ENCODE results near the gene DLEC1. TPM values are rescaled to one million over a fixed set of nuclear protein-coding genes. Genes with fewer than 3 reads are reported as not detected.
A peak's percentile ranks its signal among the peaks of the same experiment; 100 is the strongest.
"Not testable (repeated sequence)": the region's sequence is repeated elsewhere in the genome, so short reads cannot be mapped to it uniquely, and the experiment has no call there.

The DLEC1 gene
- total and polyA plus RNA-seq, 4 experiments from 2014 or later: 0.49 to 15.1 (median 7.3) TPM

- Histone ChIP-seq H3K4me3 (ENCODE audit: low read length in 2 of 2) (peak overlapping the region; percentile 29 to 44), H3K9me3 (ENCODE audit: control insufficient read depth in 1 of 2, low read length in 2 of 2) (no peaks in the 10 kb centered on the region), H3K27me3 (ENCODE audit: insufficient read depth, low read length) (no peaks in the 10 kb centered on the region), H3K27ac (ENCODE audit: low read depth, low read length) (peak overlapping the region; percentile 19), H3K4me1 (ENCODE audit: insufficient read depth, low read length) (peaks cover 40% of the 10 kb centered on the region), H3K36me3 (ENCODE audit: insufficient read depth, low read length) (no peaks in the 10 kb centered on the region)
- CTCF ChIA-PET (ENCODE audit: partially characterized antibody): interaction anchor here (1.1 to 1.4 kb wide), 3 partner anchors 9 to 56 kb away, joined by 3 to 11 read pairs (median 3); partner anchors contain the start of gene DLEC1
- Mint-ChIP-seq H3K4me3 (peak overlapping the region; percentile 54 to 90 (median 78)), H3K27me3 (no peaks in the 10 kb centered on the region), H3K4me1 (peaks cover 24 to 49% (median 36%) of the 10 kb centered on the region in 4 donors), H3K9me3 (no peaks in the 10 kb centered on the region), H3K27ac (peak overlapping the region in 6 of 7 donors; percentile 42 to 94 (median 89)), H3K36me3 (no peaks in the 10 kb centered on the region)
- POLR2A ChIA-PET (ENCODE audit: partially characterized antibody): interaction anchor here (0.6 to 2.6 kb wide), 6 partner anchors 10 to 373 kb away, joined by 3 to 12 read pairs (median 3); partner anchors contain the start of gene ACAA1
- intact Hi-C loops (cut with micrococcal nuclease): no loop called here
- DNase-seq: no peak
Observed at GRCh38 chr3:38030126-38031021, 8.6 kb upstream of the DLEC1 start.

- Histone ChIP-seq H3K4me3 (ENCODE audit: low read length in 2 of 2) (no peak overlapping the region), H3K4me1 (ENCODE audit: insufficient read depth, low read length) (peaks cover 32% of the 10 kb centered on the region), H3K27ac (ENCODE audit: low read depth, low read length) (no peak overlapping the region), H3K9me3 (ENCODE audit: control insufficient read depth in 1 of 2, low read length in 2 of 2) (no peaks in the 10 kb centered on the region), H3K36me3 (ENCODE audit: insufficient read depth, low read length) (no peaks in the 10 kb centered on the region), H3K27me3 (ENCODE audit: insufficient read depth, low read length) (no peaks in the 10 kb centered on the region)
- Mint-ChIP-seq H3K27ac (peak overlapping the region; percentile 88 to 94 (median 90)), H3K4me3 (peak overlapping the region; percentile 21 to 90 (median 78)), H3K4me1 (peaks cover 19 to 42% (median 30%) of the 10 kb centered on the region in 4 donors), H3K9me3 (no peaks in the 10 kb centered on the region), H3K27me3 (no peaks in the 10 kb centered on the region), H3K36me3 (no peaks in the 10 kb centered on the region)
- POLR2A ChIA-PET (ENCODE audit: partially characterized antibody): interaction anchor here (0.6 to 2.6 kb wide), 4 partner anchors 11 to 372 kb away, joined by 3 to 12 read pairs (median 6); partner anchors contain the start of genes ACAA1 and OXSR1
- intact Hi-C loops (cut with micrococcal nuclease): no loop called here
- DNase-seq: peak; percentile 36 to 74 (median 44)
- CTCF ChIA-PET (ENCODE audit: partially characterized antibody): interaction anchor here (0.7 to 1.9 kb wide), 4 partner anchors 9 to 57 kb away, joined by 3 to 12 read pairs (median 4); no protein-coding TSS in a partner anchor
Observed at GRCh38 chr3:38031022-38031994, 7.7 kb upstream of the DLEC1 start.

DNA sequence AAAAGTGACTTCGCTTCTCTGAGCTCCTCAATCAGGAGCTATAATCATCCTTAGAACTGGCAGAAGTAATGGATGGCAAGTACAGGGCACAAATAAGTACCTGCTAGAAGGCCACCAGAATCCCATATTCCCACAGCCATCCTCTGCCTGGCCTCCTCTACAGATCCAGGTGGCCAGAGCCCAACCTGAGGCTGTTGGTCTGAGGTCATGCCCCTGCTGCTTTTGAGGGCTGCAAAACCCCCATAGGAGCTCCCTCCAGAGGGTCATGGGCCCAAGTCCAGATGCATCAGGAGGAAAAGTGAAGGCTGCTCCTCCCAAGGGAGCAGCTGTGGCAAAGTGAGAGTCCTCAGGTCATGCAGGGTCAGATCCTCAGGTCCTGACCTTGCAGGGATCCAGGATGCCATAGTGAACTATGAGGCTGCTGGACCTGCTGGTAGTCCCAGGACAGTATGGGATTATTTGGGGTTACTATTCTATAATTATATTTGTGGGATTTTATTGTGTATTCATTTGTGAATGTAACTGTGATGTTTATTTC is 6.6 kb upstream of the DLEC1 start:
- H3K36me3 Mint-ChIP-seq: no peaks in the 10 kb centered on the region
- DNase-seq: no peak
- Histone ChIP-seq H3K9me3 (ENCODE audit: control insufficient read depth in 1 of 2, low read length in 2 of 2) (no peaks in the 10 kb centered on the region), H3K4me1 (ENCODE audit: insufficient read depth, low read length) (peaks cover 40% of the 10 kb centered on the region), H3K27ac (ENCODE audit: low read depth, low read length) (no peak overlapping the region), H3K4me3 (ENCODE audit: low read length in 2 of 2) (no peak overlapping the region), H3K27me3 (ENCODE audit: insufficient read depth, low read length) (no peaks in the 10 kb centered on the region), H3K36me3 (ENCODE audit: insufficient read depth, low read length) (no peaks in the 10 kb centered on the region)
- H3K4me3 Mint-ChIP-seq: peak overlapping the region in 2 of 8 donors; percentile 7 to 34
- H3K9me3 Mint-ChIP-seq: no peaks in the 10 kb centered on the region
- peaks cover 19 to 52% (median 30%) of the 10 kb centered on the region in 4 donors for H3K4me1 Mint-ChIP-seq
- intact Hi-C loops (cut with micrococcal nuclease): no loop called here
- no peaks in the 10 kb centered on the region for H3K27me3 Mint-ChIP-seq
- CTCF ChIA-PET (ENCODE audit: partially characterized antibody): interaction anchor here (1.3 to 1.9 kb wide), 2 partner anchors 29 to 35 kb away, joined by 5 to 12 read pairs; no protein-coding TSS in a partner anchor
- peak overlapping the region in 4 of 7 donors; percentile 10 to 94 (median 78) for H3K27ac Mint-ChIP-seq
- POLR2A ChIA-PET (ENCODE audit: partially characterized antibody): interaction anchor here (2.0 to 2.6 kb wide), 2 partner anchors 105 to 132 kb away, joined by 8 to 12 read pairs; partner anchors contain the start of genes ACAA1 and OXSR1

- H3K27ac ChIP-seq (ENCODE audit: low read depth, low read length); H3K4me3 ChIP-seq (ENCODE audit: low read length in 2 of 2); H3K27me3 Mint-ChIP-seq; POLR2A ChIA-PET (ENCODE audit: partially characterized antibody); H3K36me3 ChIP-seq (ENCODE audit: insufficient read depth, low read length); DNase-seq; H3K9me3 ChIP-seq (ENCODE audit: control insufficient read depth in 1 of 2, low read length in 2 of 2); H3K27me3 ChIP-seq (ENCODE audit: insufficient read depth, low read length); H3K9me3 Mint-ChIP-seq; CTCF ChIA-PET (ENCODE audit: partially characterized antibody); H3K36me3 Mint-ChIP-seq; intact Hi-C loops (cut with micrococcal nuclease): not testable (repeated sequence)
- peak overlapping the region in 1 of 8 donors; percentile 10 for H3K4me3 Mint-ChIP-seq
- H3K27ac Mint-ChIP-seq: peak overlapping the region in 2 of 7 donors; percentile 24 to 77
- H3K4me1 Mint-ChIP-seq: peaks cover 25 to 53% (median 34%) of the 10 kb centered on the region in 4 donors
- peaks cover 51% of the 10 kb centered on the region for H3K4me1 ChIP-seq (ENCODE audit: insufficient read depth, low read length)
Observed at GRCh38 chr3:38033586-38033985, 5.4 kb upstream of the DLEC1 start.

GRCh38 chr3:38034335-38034734 is 4.7 kb upstream of the DLEC1 start:
- H3K27me3 Mint-ChIP-seq; H3K27ac ChIP-seq (ENCODE audit: low read depth, low read length); intact Hi-C loops (cut with micrococcal nuclease); H3K27me3 ChIP-seq (ENCODE audit: insufficient read depth, low read length); H3K36me3 ChIP-seq (ENCODE audit: insufficient read depth, low read length); H3K9me3 ChIP-seq (ENCODE audit: control insufficient read depth in 1 of 2, low read length in 2 of 2); H3K4me3 ChIP-seq (ENCODE audit: low read length in 2 of 2); H3K4me3 Mint-ChIP-seq; H3K36me3 Mint-ChIP-seq; DNase-seq; H3K9me3 Mint-ChIP-seq: not testable (repeated sequence)
- Mint-ChIP-seq H3K4me1 (peaks cover 29 to 54% (median 38%) of the 10 kb centered on the region in 4 donors), H3K27ac (peak overlapping the region in 2 of 7 donors; percentile 48 to 65)
- peaks cover 52% of the 10 kb centered on the region for H3K4me1 ChIP-seq (ENCODE audit: insufficient read depth, low read length)
- ChIA-PET CTCF (ENCODE audit: partially characterized antibody) (interaction anchor here (0.6 kb wide), 1 partner anchor 66 kb away, joined by 3 read pairs; no protein-coding TSS in a partner anchor), POLR2A (ENCODE audit: partially characterized antibody) (interaction anchor here (0.8 kb wide), 1 partner anchor 38 kb away, joined by 3 read pairs; no protein-coding TSS in a partner anchor)

GRCh38 chr3:38036286-38036685 is 2.7 kb upstream of the DLEC1 start:
- H3K36me3 ChIP-seq (ENCODE audit: insufficient read depth, low read length): no peaks in the 10 kb centered on the region
- Mint-ChIP-seq H3K27ac (peak overlapping the region in 6 of 7 donors; percentile 66 to 99 (median 94)), H3K4me1 (peaks cover 29 to 57% (median 41%) of the 10 kb centered on the region in 4 donors), H3K4me3 (no peak overlapping the region), H3K9me3 (peaks cover 0 to 2% (median 0%) of the 10 kb centered on the region in 8 donors), H3K27me3 (no peaks in the 10 kb centered on the region), H3K36me3 (peaks cover 2 to 3% of the 10 kb centered on the region in 2 donors)
- no peaks in the 10 kb centered on the region for H3K9me3 ChIP-seq (ENCODE audit: control insufficient read depth in 1 of 2, low read length in 2 of 2)
- H3K27me3 ChIP-seq (ENCODE audit: insufficient read depth, low read length): no peaks in the 10 kb centered on the region
- no peak for DNase-seq
- H3K4me1 ChIP-seq (ENCODE audit: insufficient read depth, low read length): peaks cover 50% of the 10 kb centered on the region
- CTCF ChIA-PET (ENCODE audit: partially characterized antibody): interaction anchor here (0.9 to 1.3 kb wide), 2 partner anchors 33 to 58 kb away, joined by 3 read pairs; no protein-coding TSS in a partner anchor
- POLR2A ChIA-PET (ENCODE audit: partially characterized antibody): no interaction called here
- H3K27ac ChIP-seq (ENCODE audit: low read depth, low read length): no peak overlapping the region
- H3K4me3 ChIP-seq (ENCODE audit: low read length in 2 of 2): no peak overlapping the region
- intact Hi-C loops (cut with micrococcal nuclease): no loop called here

All from CD4-positive, alpha-beta memory T cell (primary cell).